ENCODE data around the gene CDY2A.
"Not testable (repeated sequence)": the region's sequence is repeated elsewhere in the genome, so short reads cannot be mapped to it uniquely, and the experiment has no call there.

CDY2A gene, protein sequence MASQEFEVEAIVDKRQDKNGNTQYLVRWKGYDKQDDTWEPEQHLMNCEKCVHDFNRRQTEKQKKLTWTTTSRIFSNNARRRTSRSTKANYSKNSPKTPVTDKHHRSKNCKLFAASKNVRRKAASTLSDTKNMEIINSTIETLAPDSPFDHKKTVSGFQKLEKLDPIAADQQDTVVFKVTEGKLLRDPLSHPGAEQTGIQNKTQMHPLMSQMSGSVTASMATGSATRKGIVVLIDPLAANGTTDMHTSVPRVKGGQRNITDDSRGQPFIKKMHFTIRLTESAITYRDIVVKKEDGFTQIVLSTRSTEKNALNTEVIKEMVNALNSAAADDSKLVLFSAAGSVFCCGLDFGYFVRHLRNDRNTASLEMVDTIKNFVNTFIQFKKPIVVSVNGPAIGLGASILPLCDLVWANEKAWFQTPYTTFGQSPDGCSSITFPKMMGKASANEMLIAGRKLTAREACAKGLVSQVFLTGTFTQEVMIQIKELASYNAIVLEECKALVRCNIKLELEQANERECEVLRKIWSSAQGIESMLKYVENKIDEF
- total RNA-seq = 0 reads per million in 2 donors

DNA sequence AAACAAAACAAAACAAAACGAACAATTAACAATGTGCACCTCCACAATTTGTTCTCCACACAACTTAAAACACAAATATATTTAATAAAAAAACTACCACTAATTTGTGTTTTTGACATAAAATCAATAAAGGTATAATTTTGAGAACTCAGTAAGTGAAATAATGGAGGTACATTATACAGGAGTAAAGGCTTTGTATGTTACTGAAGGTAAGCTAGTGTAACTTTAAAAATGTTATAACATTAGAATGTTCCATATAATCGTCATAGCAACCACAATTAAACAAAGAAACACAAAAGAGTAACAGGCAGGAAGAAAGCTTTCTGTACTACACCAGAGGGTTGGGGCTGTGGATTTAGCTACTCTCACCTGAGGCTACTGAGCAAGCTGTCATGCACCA, at the start of gene CDY2A:
CDY2A (plus strand) TSS at position 301 of the 400 bp plus-strand sequence. CDS start 328 bp downstream, outside the sequence.
- not testable (repeated sequence) for DNase-seq

DNA sequence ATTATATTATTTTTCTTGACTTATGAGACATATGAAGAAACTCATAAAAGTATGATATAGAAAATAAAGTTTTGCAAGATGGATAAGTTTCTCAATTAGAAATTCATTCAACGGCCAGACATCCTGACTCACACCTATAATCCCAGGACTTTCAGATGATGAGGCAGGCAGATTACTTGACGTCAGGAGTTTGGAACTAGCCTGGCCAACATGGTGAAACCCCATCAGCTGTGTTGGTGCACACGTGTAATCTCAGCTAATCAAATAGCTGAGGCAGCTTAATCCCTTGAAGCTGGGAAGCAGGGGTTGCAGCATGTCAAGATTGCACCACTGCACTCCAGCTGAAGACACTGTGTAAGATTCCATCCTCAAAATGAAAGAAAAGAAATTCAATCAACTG, 28.0 kb upstream of the CDY2A start:
- DNase-seq = not testable (repeated sequence)

DNA sequence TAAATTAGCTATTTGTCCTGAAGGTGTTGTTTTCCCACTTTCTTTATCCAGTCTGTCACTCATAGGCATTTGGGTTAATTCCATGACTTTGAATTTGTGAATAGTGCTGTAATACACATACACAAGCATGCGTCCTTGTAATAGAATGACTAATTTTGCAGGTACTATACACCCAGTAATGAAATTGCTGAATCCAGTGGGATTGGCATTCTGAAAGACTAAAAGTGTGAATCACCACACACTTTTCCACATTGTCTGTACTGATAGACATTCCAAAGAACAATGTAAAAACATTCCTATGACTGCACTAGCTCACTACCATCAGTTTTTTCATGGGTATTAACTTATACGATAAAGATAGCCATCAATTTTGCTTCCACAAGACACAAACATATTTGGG, 27.3 kb upstream of the CDY2A start:
- not testable (repeated sequence) for DNase-seq

DNA sequence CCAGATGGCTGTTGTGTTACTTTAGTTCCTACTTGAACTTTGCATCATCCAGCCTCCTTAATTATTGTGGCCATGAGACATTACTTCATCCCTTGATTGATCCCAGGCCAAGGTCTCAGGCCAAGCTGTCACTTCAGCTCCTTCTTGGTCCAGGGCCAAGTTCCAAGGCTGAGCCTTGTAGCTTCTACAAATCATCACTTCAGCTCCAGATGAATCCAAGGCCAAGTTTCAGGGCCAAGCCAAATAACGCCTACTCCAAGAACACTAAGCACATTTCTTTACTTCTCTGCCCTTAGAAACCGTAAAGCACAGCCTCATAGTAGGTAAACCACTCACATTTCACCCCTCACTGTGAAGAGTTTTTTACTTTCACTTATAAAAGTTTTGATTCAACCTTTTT, 1.7 kb upstream of the CDY2A start:
- DNase-seq = not testable (repeated sequence)

DNA sequence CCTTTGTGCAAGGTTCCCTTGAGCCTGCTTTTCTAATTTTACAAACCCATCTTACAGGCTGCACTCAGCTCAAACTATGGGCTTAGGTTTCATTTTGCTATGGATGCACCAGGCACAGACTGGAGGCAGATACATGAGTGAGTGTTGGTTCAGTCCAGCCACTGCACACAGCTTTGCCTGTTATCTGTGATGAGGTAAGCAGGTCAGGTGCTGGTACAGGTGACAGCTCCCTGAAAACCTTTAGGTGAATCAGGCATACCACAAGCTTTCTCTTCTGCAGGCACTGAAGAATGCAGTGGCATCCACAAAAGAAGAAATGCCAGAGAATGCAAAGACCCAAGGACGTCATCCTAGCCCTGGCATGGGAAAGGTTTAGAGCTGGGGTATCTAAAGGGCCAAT, 3.3 kb downstream of the CDY2A start:
- DNase-seq = not testable (repeated sequence)

DNA sequence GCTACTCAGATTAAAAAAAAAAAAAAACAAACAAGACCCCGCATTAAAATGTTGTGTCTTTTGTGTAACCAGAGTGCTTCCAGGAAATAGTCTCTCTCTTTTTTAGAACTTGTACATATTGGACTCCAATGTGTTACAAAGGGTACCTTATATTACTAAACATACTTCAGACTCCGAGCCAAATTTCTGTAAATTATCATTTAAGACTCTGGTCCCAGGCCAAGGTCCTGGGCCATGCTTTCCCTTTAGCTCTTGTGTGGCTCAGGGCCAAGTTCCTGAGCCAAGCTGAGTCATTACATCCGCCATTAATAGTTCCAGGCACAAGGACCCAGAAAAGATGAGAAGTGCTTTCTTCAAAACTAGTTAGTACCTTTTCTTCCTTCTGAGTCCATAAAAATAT, 4.6 kb downstream of the CDY2A start:
- DNase-seq = not testable (repeated sequence)

DNA sequence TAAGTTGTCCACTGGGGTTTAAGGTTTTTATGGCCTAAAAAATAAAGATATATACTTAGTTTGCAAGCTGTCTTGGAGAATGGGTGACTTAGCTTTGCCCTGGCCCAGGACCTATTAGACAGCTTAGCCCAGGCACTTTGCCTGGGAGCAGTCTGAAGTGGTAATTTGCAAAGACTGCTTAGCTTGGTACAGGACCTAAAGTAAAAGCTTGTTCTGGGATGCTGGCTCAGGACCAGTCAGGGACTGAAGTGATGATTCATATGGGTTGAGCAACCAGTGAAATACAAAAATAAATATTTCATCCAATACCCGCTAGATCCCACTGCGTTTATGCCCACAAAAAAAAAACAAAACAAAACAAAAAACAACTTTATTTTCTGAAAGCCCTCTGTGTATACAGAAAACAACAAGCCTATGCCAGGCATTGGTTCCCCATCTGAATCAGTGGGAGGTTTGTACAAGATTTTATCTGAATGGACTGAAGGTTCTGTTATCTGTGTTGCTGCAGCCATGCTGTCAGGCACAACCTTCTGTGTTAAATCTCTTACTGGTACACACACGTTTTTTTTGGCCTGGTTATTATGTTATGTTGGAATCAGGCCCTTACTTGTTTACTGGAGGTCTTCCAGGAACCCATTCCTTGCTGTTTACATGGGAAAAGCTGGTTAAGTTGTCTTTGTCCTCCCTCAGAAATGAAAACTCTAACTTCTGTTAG, 8.7 kb downstream of the CDY2A start:
- not testable (repeated sequence) for DNase-seq

DNA sequence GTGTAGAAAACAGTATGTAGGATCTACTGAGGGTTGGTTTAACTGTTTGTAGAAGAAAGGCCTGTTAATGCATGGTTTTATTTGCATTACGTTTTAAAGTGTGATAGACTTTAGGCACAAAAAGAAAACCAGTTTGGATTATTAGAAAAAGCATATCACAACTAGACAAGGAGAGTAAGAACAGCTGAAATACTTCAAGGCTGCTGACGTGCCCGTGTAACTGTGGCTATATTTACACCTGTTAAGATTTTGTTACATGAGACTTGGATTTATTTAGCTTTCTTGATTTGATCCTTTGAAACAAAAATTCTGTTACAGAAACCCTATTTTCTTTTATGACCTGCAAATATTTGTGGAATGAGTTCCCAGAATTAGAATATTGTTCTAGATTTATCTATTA, 9.3 kb downstream of the CDY2A start:
- not testable (repeated sequence) for DNase-seq

DNA sequence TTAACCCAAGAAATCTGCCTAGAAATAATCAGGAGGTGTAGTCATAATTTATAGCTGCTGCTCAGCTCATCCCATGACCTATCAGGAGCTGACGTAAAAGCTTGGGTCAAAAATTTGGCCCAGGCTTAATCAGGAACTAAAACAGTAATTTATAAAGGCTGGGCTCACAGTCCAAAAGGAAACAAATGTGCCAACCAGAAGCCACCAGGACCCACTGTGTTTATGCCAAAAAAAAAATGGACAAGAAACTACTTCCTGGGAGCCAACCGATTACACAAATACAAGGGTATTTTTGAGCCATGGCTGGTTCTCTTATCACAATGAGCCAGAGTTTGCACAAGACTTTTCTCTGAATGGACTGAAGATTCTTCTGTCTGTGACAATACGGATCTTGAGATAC, 19.4 kb downstream of the CDY2A start:
- not testable (repeated sequence) for DNase-seq

DNA sequence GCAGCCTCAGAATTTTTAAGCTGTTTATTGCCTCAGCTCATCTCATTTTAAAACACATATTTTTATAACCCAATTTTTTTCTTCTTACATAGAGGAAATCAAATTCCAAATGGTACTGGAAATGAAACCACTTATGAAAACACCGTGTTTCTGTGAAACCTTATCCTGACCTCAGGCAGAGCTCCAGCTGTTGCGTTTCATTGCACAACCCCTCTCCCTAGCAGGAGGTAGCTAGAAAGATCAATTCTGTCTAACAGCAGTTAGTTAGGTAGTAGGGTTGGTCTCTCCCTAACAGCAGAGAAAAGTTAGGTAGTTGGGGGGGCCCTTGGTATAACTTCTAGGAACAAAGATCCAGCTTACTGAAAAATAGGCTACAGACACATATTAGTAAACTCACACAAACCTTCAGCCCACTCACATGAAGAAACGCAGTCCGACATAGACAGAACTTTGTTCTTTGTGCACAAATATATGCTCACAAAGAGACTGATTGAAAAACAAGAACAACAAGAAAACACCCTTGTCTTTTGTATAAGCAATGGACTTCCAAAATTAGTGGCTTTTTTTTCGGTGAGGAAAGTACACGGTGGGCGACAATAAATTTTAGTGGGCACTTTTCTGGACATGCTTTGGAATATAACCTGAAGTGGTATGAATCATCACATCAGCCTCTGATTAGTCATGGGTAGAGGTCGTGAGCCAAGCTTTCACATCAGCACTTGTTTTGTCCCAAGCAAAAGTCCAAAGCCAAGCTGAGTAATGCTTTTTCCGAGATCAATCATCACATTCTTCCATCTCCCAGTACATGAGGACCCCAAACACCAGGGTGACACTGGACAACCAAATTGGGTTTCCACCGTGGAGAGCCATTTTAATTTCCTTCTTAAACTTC, 22.8 kb downstream of the CDY2A start:
- not testable (repeated sequence) for DNase-seq

DNA sequence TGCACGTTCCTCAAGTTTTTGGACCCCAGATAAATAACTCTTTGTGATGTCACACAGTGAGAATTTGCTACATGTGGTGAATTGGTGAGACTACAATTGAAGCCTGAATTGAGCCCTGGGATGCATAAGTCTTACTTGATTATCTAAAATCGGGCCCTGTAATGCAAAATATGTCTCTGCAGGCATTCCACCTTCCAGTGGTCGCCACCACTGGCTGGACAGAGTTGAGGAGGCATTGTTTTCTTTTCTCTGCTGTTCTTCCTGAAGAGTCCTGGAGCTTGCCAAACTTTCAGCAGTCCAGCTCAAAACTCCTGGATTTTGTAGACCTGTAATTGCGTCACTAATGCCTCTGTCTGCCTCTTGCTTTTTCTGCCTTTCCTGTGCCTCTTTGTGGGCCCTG, 23.5 kb downstream of the CDY2A start:
- not testable (repeated sequence) for DNase-seq

DNA sequence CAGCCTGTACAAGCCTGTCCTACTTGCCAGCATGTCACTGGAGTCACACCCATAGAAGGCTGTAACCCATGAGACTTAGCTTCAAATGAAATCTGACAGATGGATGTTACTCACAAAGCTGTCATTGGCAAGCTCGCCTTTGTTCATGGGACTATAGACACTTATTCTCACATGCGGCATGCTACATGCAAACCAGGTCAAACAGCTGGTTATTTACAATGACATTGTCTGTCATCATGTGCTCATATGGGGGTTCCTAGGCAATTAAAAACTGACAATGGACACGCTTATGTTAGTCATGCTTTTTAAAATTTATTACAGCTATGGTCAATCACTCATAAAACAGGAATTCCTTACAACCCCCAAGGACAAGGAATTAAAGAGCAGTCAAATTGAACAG, 30.9 kb downstream of the CDY2A start:
- DNase-seq = not testable (repeated sequence)

DNA sequence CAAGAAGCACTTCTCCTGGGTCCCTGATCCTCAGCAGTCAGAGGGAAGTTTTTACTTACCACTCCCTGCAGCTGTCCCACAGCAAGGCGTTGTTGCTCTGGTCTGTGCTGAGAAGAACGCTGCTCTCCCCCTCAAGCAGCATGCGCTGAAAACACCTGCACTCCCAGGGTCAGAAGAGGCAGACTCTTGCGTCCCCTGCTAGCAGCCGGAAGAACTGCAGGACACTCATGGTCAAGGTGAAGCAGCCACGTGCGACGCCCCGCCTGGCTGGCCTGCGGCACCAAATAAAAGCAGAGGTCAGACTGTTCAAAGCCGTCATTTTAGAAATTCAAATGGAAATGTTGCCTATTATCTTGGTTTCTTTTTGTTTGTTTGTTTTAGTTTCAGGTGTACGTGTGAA, 47.9 kb downstream of the CDY2A start:
- not testable (repeated sequence) for DNase-seq
